ENCODE results near the gene SNX5.

- TF ChIP-seq CTCF (conservative IDR thresholded peaks at IDR 0.05; ENCODE audit: low read depth, low read length), result peak; percentile 28; the same call in 1 of the 2 replicates
- TF ChIP-seq EZH2 (IDR thresholded peaks at IDR 0.05; ENCODE audit: borderline replicate concordance, low read depth, low read length, poor library complexity, severe bottlenecking), result no peak
Observed at GRCh38 chr20:17958373-17959256, 10.0 kb downstream of the SNX5 start.
